Activated naive CD4-positive, alpha-beta T cell treated with anti-CD3 and anti-CD28 coated beads, Interleukin-2, amount 50 U/mL, for 72 hours (primary cell): Measurements from ENCODE around the gene DUOXA1. TPM values are rescaled to one million over a fixed set of nuclear protein-coding genes. Genes with fewer than 3 reads are reported as not detected.
A peak's percentile ranks its signal among the peaks of the same experiment; 100 is the strongest.

Experiments used
- ATAC-seq, 2 donors: fragments of 150-1000 bp; cut with Tn5 transposase; 2 replicates each; pipeline ENCODE4 v1.10.0; 2021; ENCODE audit warnings: mild to moderate bottlenecking in 2 of 2, moderate library complexity in 2 of 2
- DNase-seq, 2 donors: peaks; one replicate each; pipeline ENCODE4 v3.0.0; 2021 to 2022; ENCODE audit warnings: low spot score in 2 of 2
- H3K27ac Mint-ChIP-seq, 2 donors: one replicate each; pipeline ENCODE4 v1.8.0; 2022; ENCODE audit warnings: mild to moderate bottlenecking in 2 of 2, mixed read lengths in 2 of 2
- H3K36me3 Mint-ChIP-seq, 2 donors: one replicate each; pipeline ENCODE4 v1.8.0; 2022; ENCODE audit warnings: mixed read lengths in 2 of 2
- H3K9me3 Mint-ChIP-seq, 2 donors: one replicate each; pipeline ENCODE4 v1.8.0; 2022; ENCODE audit warnings: mixed read lengths in 2 of 2
- total RNA-seq, 2 donors: library from RNA; stranded (reverse); gene quantifications; one replicate each; pipeline ENCODE4 v1.2.3, GENCODE V29; 2022

The DUOXA1 gene
- total RNA-seq, 2 donors from 2014 or later: 0.23 TPM; not detected in 1

GRCh38 chr15:45157974-45158373 is 28.3 kb upstream of the DUOXA1 start:
- DNase-seq (no peak), ATAC-seq (no peak)
- H3K27ac Mint-ChIP-seq: peak overlapping the region; percentile 2 to 16
- H3K9me3 Mint-ChIP-seq: no peaks in the 10 kb centered on the region
- H3K36me3 Mint-ChIP-seq: no peaks in the 10 kb centered on the region

GRCh38 chr15:45156744-45157455 is 27.2 kb upstream of the DUOXA1 start:
- ATAC-seq: no peak
- Mint-ChIP-seq H3K27ac (peak overlapping the region; percentile 2 to 45), H3K9me3 (no peaks in the 10 kb centered on the region), H3K36me3 (no peaks in the 10 kb centered on the region)
- DNase-seq: no peak

GRCh38 chr15:45155739-45156138 is 26.1 kb upstream of the DUOXA1 start:
- DNase-seq (no peak), ATAC-seq (no peak)
- Mint-ChIP-seq H3K9me3 (no peaks in the 10 kb centered on the region), H3K36me3 (no peaks in the 10 kb centered on the region), H3K27ac (no peak overlapping the region)

- H3K27ac Mint-ChIP-seq: peak overlapping the region in 1 of 2 donors; percentile 60
- ATAC-seq: no peak
Observed at GRCh38 chr15:45151998-45152828, 22.5 kb upstream of the DUOXA1 start.

GRCh38 chr15:45150997-45151396 is 21.3 kb upstream of the DUOXA1 start:
- ATAC-seq: no peak
- DNase-seq: no peak
- Mint-ChIP-seq H3K36me3 (no peaks in the 10 kb centered on the region), H3K27ac (peak overlapping the region in 1 of 2 donors; percentile 44), H3K9me3 (no peaks in the 10 kb centered on the region)

More at GRCh38 chr15:45151998-45152828, 22.5 kb upstream of the DUOXA1 start:
- Mint-ChIP-seq H3K36me3 (no peaks in the 10 kb centered on the region), H3K9me3 (no peaks in the 10 kb centered on the region)
- no peak for DNase-seq

GRCh38 chr15:45150481-45150880 is 20.8 kb upstream of the DUOXA1 start:
- DNase-seq (no peak), ATAC-seq (no peak)
- Mint-ChIP-seq H3K36me3 (no peaks in the 10 kb centered on the region), H3K27ac (no peak overlapping the region), H3K9me3 (no peaks in the 10 kb centered on the region)

- ATAC-seq: no peak
- no peak for DNase-seq
- H3K9me3 Mint-ChIP-seq: no peaks in the 10 kb centered on the region
- H3K27ac Mint-ChIP-seq: peak overlapping the region in 1 of 2 donors; percentile 61
- no peaks in the 10 kb centered on the region for H3K36me3 Mint-ChIP-seq
Observed at GRCh38 chr15:45149060-45149459, 19.4 kb upstream of the DUOXA1 start.

GRCh38 chr15:45148076-45149059 is 18.7 kb upstream of the DUOXA1 start:
- Mint-ChIP-seq H3K36me3 (no peaks in the 10 kb centered on the region), H3K9me3 (no peaks in the 10 kb centered on the region), H3K27ac (peak overlapping the region in 1 of 2 donors; percentile 61)
- DNase-seq: no peak
- no peak for ATAC-seq

GRCh38 chr15:45147606-45148005 is 17.9 kb upstream of the DUOXA1 start:
- H3K36me3 Mint-ChIP-seq: no peaks in the 10 kb centered on the region
- ATAC-seq: no peak
- DNase-seq: no peak
- no peak overlapping the region for H3K27ac Mint-ChIP-seq
- no peaks in the 10 kb centered on the region for H3K9me3 Mint-ChIP-seq

GRCh38 chr15:45146405-45146804 is 16.7 kb upstream of the DUOXA1 start:
- H3K9me3 Mint-ChIP-seq: no peaks in the 10 kb centered on the region
- DNase-seq: no peak
- H3K27ac Mint-ChIP-seq: no peak overlapping the region

GRCh38 chr15:45144775-45145174 is 15.1 kb upstream of the DUOXA1 start:
- ATAC-seq: no peak
- no peaks in the 10 kb centered on the region for H3K36me3 Mint-ChIP-seq
- H3K27ac Mint-ChIP-seq: no peak overlapping the region

More at GRCh38 chr15:45146405-45146804, 16.7 kb upstream of the DUOXA1 start:
- ATAC-seq: no peak
- H3K36me3 Mint-ChIP-seq: no peaks in the 10 kb centered on the region

GRCh38 chr15:45143946-45144345 is 14.3 kb upstream of the DUOXA1 start:
- no peak for ATAC-seq
- no peak overlapping the region for H3K27ac Mint-ChIP-seq
- H3K9me3 Mint-ChIP-seq: no peaks in the 10 kb centered on the region
- no peak for DNase-seq
- H3K36me3 Mint-ChIP-seq: no peaks in the 10 kb centered on the region

More at GRCh38 chr15:45144775-45145174, 15.1 kb upstream of the DUOXA1 start:
- DNase-seq: no peak
- no peaks in the 10 kb centered on the region for H3K9me3 Mint-ChIP-seq

GRCh38 chr15:45143056-45143455 is 13.4 kb upstream of the DUOXA1 start:
- ATAC-seq (no peak), DNase-seq (no peak)
- Mint-ChIP-seq H3K36me3 (no peaks in the 10 kb centered on the region), H3K9me3 (no peaks in the 10 kb centered on the region), H3K27ac (no peak overlapping the region)

GRCh38 chr15:45141386-45141785 is 11.7 kb upstream of the DUOXA1 start:
- Mint-ChIP-seq H3K27ac (no peak overlapping the region), H3K9me3 (no peaks in the 10 kb centered on the region), H3K36me3 (no peaks in the 10 kb centered on the region)
- DNase-seq (no peak), ATAC-seq (no peak)

- Mint-ChIP-seq H3K36me3 (no peaks in the 10 kb centered on the region), H3K27ac (no peak overlapping the region), H3K9me3 (no peaks in the 10 kb centered on the region)
- DNase-seq (no peak), ATAC-seq (no peak)
Observed at GRCh38 chr15:45140557-45141250, 11.0 kb upstream of the DUOXA1 start.

- H3K27ac Mint-ChIP-seq: no peak overlapping the region
- ATAC-seq: no peak
- DNase-seq: no peak
- H3K9me3 Mint-ChIP-seq: no peaks in the 10 kb centered on the region
- peaks cover 0 to under 1% of the 10 kb centered on the region in 2 donors for H3K36me3 Mint-ChIP-seq
Observed at GRCh38 chr15:45139770-45140169, 10.1 kb upstream of the DUOXA1 start.
